Activated naive CD4-positive, alpha-beta T cell treated with anti-CD3 and anti-CD28 coated beads, Interleukin-2, amount 50 U/mL, for 16 hours (primary cell): Measurements from ENCODE around the gene PPIL6.

Experiments
- DNase-seq: peaks from one replicate; pipeline ENCODE4 v3.0.0-alpha.2; 2020

PPIL6 gene

DNA sequence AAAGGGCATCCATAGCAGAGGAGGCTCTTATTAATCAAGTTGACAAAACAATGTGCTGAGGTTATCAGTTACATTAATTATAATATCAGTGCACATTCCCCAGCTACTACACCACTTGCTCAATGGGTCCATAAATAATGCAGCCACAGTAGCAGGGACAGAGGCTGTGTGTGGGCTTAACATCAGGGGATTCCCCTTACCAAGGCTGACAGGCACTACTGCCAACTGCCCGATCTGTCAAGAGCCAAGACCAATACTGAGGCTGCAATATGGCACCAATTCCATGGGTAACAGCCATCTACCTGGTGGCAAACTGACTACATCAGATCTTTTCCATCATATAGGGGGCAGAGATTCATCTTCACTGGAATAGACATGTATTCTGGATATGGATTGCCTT, 80.1 kb downstream of the PPIL6 start:
- no peak for DNase-seq

- no peak for DNase-seq
These were observed 81.2 kb downstream of the PPIL6 start for GRCh38 chr6:109359248-109359647.

GRCh38 chr6:109358204-109358603, 82.2 kb downstream of the PPIL6 start:
- no peak for DNase-seq

DNA sequence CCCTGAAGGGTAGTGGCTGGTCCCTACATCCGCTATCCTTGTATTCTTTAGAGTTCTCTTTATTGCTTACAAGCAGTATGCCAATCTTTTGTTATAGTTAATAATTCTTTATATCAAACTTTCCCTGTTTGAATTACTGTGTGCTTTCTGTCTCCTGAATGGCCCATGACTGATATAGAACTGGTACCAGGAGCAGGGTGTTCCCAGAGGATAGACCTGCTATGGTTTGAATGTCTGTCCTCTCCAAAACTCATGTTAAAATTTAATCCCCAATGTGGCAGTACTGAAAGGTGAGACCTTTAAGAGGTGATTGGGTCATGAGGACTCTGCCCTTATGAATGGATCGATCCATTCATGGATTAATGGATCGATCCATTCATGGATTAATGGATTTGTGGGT, 84.2 kb downstream of the PPIL6 start:
- DNase-seq = no peak

DNA sequence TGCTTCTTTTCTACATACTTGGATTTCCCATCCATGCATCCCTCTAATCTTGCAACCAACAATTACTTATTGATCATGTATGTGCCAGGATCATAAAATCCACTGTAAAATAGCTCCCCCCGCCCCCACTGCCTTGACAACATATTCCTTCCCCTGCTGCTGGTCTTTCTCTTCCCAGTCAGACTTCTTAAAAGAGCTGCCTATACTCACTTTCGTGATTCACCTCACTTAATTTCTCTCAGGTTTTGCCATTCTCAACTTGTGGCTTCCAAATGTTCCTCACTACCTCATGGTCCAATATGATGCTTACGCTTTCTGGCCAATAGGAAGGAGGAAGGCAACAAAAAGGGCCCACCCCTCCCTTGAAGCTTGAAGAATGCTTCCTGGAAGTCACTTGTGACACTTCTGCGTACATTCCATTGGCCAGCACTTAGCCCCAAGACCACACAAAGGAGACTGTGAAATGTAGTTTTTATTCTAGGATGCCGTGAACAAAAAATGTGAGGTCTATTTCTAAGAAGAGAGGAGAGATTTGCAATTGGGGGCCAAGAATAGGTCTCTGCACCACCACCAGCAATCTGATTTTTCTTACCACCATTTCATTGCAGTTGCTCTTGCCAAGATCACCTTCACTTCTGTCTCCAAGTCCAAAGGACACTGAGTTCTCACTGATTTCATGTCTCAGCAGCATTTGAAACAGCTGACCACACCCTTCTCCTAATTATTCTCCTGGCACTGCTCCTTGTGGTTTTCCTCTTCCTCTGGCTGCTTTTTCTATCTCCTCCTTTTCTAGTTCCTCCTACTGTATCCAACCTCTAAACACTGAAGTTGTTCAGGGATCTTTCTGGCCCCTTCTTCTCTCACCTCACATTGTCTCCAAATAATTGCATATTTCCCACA, 88.9 kb downstream of the PPIL6 start:
- no peak for DNase-seq

- no peak for DNase-seq
These were observed 90.9 kb downstream of the PPIL6 start for GRCh38 chr6:109349419-109349987.

DNA sequence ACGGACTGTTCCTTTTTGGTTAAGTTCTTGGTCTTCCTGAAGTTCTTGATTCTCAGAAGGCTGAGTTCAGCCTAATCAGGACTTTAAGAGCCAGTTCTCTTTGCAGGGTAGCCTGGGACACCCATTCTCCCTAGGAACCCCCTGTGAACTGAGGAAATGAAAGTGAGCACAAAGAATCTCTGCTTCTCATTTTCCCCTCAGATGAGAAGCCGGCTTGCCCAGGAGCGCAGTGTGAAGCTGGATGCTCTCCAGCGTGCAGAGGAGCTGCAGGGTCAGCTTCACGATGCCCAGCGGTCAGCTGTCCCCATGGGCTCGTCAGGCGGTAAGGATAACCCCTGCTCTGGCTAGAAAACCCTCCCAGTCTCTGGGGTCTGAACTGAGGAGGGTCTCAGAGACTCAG, 92.2 kb downstream of the PPIL6 start:
- no peak for DNase-seq

GRCh38 chr6:109347779-109348178, 92.6 kb downstream of the PPIL6 start:
- DNase-seq = no peak

- no peak for DNase-seq
These were observed 94.4 kb downstream of the PPIL6 start for GRCh38 chr6:109345986-109346385.

DNA sequence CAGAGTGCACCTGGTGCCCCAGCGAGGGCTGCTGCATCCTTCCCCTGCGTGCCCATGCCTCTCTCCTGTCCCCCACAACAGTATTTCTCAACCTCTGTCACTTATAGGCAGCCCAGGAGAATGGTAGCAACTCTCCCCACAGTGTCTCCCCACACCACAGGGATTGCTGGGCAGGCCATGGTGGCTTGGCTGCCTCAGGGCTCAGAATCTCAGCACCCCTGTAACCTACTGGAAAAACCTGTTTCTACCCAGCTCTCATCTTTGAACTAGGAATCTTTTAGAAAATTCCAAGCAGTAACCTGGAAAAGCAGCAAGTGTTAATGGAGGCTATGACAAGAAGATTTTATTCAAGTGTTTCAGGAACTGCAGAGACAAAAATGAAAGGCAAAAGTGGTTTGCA, 96.2 kb downstream of the PPIL6 start:
- DNase-seq = no peak

DNA sequence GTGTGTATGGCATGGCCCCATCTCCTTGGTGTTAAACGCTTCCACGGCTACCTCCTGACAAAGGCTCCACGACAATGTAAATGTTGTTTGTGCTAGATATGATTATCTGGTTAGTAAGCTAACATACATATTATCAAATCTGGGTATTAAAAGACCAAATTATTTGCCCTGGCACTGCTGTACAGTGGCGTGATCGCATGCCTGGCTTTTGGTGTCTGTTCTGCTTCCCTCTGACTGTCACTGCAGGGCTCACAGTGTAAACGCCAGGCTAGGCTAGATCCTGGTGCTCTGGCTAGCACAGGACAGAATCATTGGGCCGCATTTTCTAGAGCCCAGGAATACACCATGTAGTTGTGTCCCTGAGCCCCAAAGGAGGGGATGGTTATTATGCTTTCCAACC, 96.9 kb downstream of the PPIL6 start:
- no peak for DNase-seq

DNA sequence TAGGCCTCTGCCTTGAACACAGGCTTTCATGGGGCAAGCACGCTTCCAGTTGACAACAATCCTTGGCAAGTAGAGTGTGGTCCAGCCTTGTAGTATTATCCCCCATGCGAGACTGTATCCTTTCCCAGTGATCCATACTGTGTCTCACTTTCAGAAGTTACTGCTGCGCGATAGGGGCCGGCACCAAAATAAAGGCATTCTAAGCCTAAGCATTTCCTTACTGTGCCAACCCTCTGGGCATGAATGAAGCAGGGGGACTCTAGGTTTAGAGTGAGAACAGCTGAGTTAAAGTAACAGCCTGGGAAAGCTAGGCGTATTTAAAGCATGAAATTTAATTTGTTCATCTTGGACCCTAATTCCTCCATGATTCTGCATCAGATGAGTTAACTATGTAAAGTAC, 97.5 kb downstream of the PPIL6 start:
- no peak for DNase-seq

GRCh38 chr6:109342506-109342905, 97.9 kb downstream of the PPIL6 start:
- no peak for DNase-seq

DNA sequence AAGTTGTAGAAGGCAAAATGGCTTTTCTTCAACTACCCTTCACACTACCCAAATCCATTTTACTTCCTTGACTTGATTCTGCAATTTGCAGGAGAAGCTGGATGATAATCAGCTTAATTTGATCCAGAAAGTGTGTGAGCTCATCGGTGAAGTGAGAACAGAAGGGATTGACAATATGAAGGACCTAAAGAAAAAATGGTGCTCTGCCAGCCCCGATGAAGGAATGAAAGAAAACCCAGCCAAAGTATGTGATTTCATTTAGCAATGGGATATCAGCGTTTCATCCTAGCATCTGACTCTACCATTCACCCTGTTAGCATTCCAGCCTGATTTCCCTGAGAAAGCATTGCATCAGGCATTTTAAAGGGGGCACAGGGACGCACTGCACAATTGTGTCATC, 99.6 kb downstream of the PPIL6 start:
- no peak for DNase-seq
